HG02610 (cell line): ENCODE data around the gene NTRK2.
A peak's percentile ranks its signal among the peaks of the same experiment; 100 is the strongest.

Experiments used
- ATAC-seq: cut with Tn5 transposase; IDR thresholded peaks from one replicate; pipeline ENCODE4 v1.9.1; 2021; ENCODE audit warnings: mild to moderate bottlenecking, moderate library complexity; ENCODE audit not compliant: unreplicated experiment

Gene NTRK2

GRCh38 chr9:84959339-84959738 is 289.8 kb downstream of the NTRK2 start:
- no peak for ATAC-seq

GRCh38 chr9:84966876-84967830 is 297.6 kb downstream of the NTRK2 start:
- ATAC-seq: peak; percentile 48

- ATAC-seq: no peak
Observed at GRCh38 chr9:84969084-84969483, 299.6 kb downstream of the NTRK2 start.

GRCh38 chr9:84969736-84970135 is 300.2 kb downstream of the NTRK2 start:
- ATAC-seq: no peak

- no peak for ATAC-seq
Observed at GRCh38 chr9:84970432-84970831, 300.9 kb downstream of the NTRK2 start.

- no peak for ATAC-seq
Observed at GRCh38 chr9:84971571-84971970, 302.0 kb downstream of the NTRK2 start.

GRCh38 chr9:84974258-84974657 is 304.7 kb downstream of the NTRK2 start:
- no peak for ATAC-seq

GRCh38 chr9:84974855-84975254 is 305.3 kb downstream of the NTRK2 start:
- ATAC-seq: no peak

GRCh38 chr9:84975926-84976325 is 306.4 kb downstream of the NTRK2 start:
- ATAC-seq: no peak

GRCh38 chr9:84978661-84979060 is 309.1 kb downstream of the NTRK2 start:
- ATAC-seq: no peak

GRCh38 chr9:84983749-84984148 is 314.2 kb downstream of the NTRK2 start:
- ATAC-seq: no peak

- ATAC-seq: no peak
Observed at GRCh38 chr9:84988621-84989020, 319.1 kb downstream of the NTRK2 start.

GRCh38 chr9:84990416-84990815 is 320.9 kb downstream of the NTRK2 start:
- no peak for ATAC-seq

GRCh38 chr9:84990850-84991513 is 321.5 kb downstream of the NTRK2 start:
- ATAC-seq: no peak

- no peak for ATAC-seq
Observed at GRCh38 chr9:84991514-84991870, 322.0 kb downstream of the NTRK2 start.

- ATAC-seq: no peak
Observed at GRCh38 chr9:84992381-84992780, 322.9 kb downstream of the NTRK2 start.

- no peak for ATAC-seq
Observed at GRCh38 chr9:84993105-84993504, 323.6 kb downstream of the NTRK2 start.

GRCh38 chr9:84996029-84996428 is 326.5 kb downstream of the NTRK2 start:
- no peak for ATAC-seq

GRCh38 chr9:84996716-84997115 is 327.2 kb downstream of the NTRK2 start:
- no peak for ATAC-seq

- no peak for ATAC-seq
Observed at GRCh38 chr9:84997472-84997871, 327.9 kb downstream of the NTRK2 start.

- ATAC-seq: no peak
Observed at GRCh38 chr9:84998639-84999038, 329.1 kb downstream of the NTRK2 start.

- ATAC-seq: no peak
Observed at GRCh38 chr9:84999788-85000187, 330.3 kb downstream of the NTRK2 start.
